GM23338 (cell line): ENCODE data around the gene IFT52. TPM values are rescaled to one million over a fixed set of nuclear protein-coding genes. Genes with fewer than 3 reads are reported as not detected.

ENCODE experiments used
- ATAC-seq: fragments of 200-7000 bp; cut with Tn5 transposase; 3 replicates; pipeline ENCODE4 v1.9.1; 2020
- DNase-seq: peaks from one replicate; pipeline ENCODE4 v3.0.0-alpha.2; 2015; ENCODE audit warnings: low spot score
- H2AFZ ChIP-seq: fragments of 200-600 bp; sonication (generic); 2 replicates; pipeline ENCODE4 v1.8.0; 2016; ENCODE audit warnings: antibody characterized with exemption, mild to moderate bottlenecking, moderate library complexity
- H3F3A ChIP-seq: fragments of 200-600 bp; sonication (generic); replicated peaks from 2 replicates; pipeline ENCODE4 v1.8.0; 2017; ENCODE audit warnings: antibody characterized with exemption, mixed run types, low read depth
- H3K27ac ChIP-seq: fragments of 200-600 bp; sonication (generic); 2 replicates; pipeline ENCODE4 v1.6.1; 2016; ENCODE audit warnings: low read depth
- H3K27me3 ChIP-seq: fragments of 200-600 bp; sonication (generic); 2 replicates; pipeline ENCODE4 v1.8.0; 2016; ENCODE audit warnings: mild to moderate bottlenecking, mixed run types, moderate library complexity; ENCODE audit not compliant: insufficient read depth
- H3K36me3 ChIP-seq: fragments of 200-600 bp; sonication (generic); 2 replicates; pipeline ENCODE4 v1.8.0; 2016; ENCODE audit warnings: mild to moderate bottlenecking; ENCODE audit not compliant: insufficient read depth
- H3K4me1 ChIP-seq: fragments of 200-600 bp; sonication (generic); 2 replicates; pipeline ENCODE4 v1.8.0; 2016; ENCODE audit warnings: mild to moderate bottlenecking, moderate library complexity; ENCODE audit not compliant: insufficient read depth
- H3K4me2 ChIP-seq: fragments of 200-600 bp; sonication (generic); 2 replicates; pipeline ENCODE4 v1.7.1; 2017; ENCODE audit warnings: mixed run types
- H3K4me3 ChIP-seq: fragments of 200-600 bp; sonication (generic); 2 replicates; pipeline ENCODE4 v1.6.1; 2016; ENCODE audit warnings: mixed run types
- H3K79me2 ChIP-seq: fragments of 200-600 bp; sonication (generic); replicated peaks from 2 replicates; pipeline ENCODE4 v1.8.0; 2017; ENCODE audit warnings: mild to moderate bottlenecking; ENCODE audit not compliant: insufficient read depth
- H3K9me2 ChIP-seq: fragments of 200-600 bp; sonication (generic); 2 replicates; pipeline ENCODE4 v1.8.0; 2017; ENCODE audit not compliant: insufficient read depth
- H4K20me1 ChIP-seq: fragments of 200-600 bp; sonication (generic); replicated peaks from 2 replicates; pipeline ENCODE4 v1.8.0; 2017; ENCODE audit warnings: mild to moderate bottlenecking; ENCODE audit not compliant: insufficient read depth
- H3K27ac Mint-ChIP-seq: 2 replicates; pipeline ENCODE4 v1.8.0; 2020; ENCODE audit warnings: inconsistent platforms, mild to moderate bottlenecking, moderate library complexity, mixed read lengths
- H3K27me3 Mint-ChIP-seq: 3 replicates; pipeline ENCODE4 v1.8.0; 2022; ENCODE audit warnings: low read depth, mild to moderate bottlenecking, moderate library complexity, mixed read lengths, inconsistent platforms; ENCODE audit not compliant: insufficient read depth, poor library complexity
- H3K36me3 Mint-ChIP-seq: 3 replicates; pipeline ENCODE4 v1.8.0; 2021; ENCODE audit warnings: low read depth, mild to moderate bottlenecking, inconsistent platforms, moderate library complexity, mixed read lengths
- H3K4me1 Mint-ChIP-seq: 3 replicates; pipeline ENCODE4 v1.8.0; 2020; ENCODE audit warnings: mild to moderate bottlenecking, inconsistent platforms, mixed read lengths
- H3K4me3 Mint-ChIP-seq: 3 replicates; pipeline ENCODE4 v1.8.0; 2021; ENCODE audit warnings: moderate library complexity, mild to moderate bottlenecking, inconsistent platforms, mixed read lengths
- H3K9me3 Mint-ChIP-seq: 3 replicates; pipeline ENCODE4 v1.8.0; 2020; ENCODE audit warnings: moderate library complexity, mild to moderate bottlenecking, inconsistent platforms, mixed read lengths
- EZH2 ChIP-seq: fragments of 200-600 bp; sonication (generic); IDR thresholded peaks from one replicate; pipeline ENCODE4 v1.8.0; 2017; ENCODE audit warnings: antibody characterized with exemption, mild to moderate bottlenecking, low read depth; ENCODE audit not compliant: unreplicated experiment
- EZH2phosphoT487 ChIP-seq: fragments of 200-600 bp; sonication (generic); IDR thresholded peaks from one replicate; pipeline ENCODE4 v1.8.1; 2018; ENCODE audit warnings: antibody characterized with exemption; ENCODE audit not compliant: unreplicated experiment
- JUNB ChIP-seq: IDR thresholded peaks from one replicate; pipeline ENCODE4 v1.6.1; 2016; ENCODE audit warnings: antibody characterized with exemption; ENCODE audit not compliant: unreplicated experiment
- NANOG ChIP-seq: IDR thresholded peaks from 2 replicates; pipeline ENCODE4 v1.6.1; 2016; ENCODE audit warnings: antibody characterized with exemption, borderline replicate concordance
- POLR2AphosphoS5 ChIP-seq: IDR thresholded peaks from 2 replicates; pipeline ENCODE4 v1.6.1; 2016; ENCODE audit warnings: antibody characterized with exemption, low read depth
- ZNF114 ChIP-seq: fragments of 250-450 bp; sonication (Bioruptor Pico); IDR thresholded peaks from 2 replicates; pipeline ENCODE4 v1.5.0; 2020; ENCODE audit warnings: mild to moderate bottlenecking, moderate library complexity
- polyA plus RNA-seq: library from polyadenylated mRNA; unstranded; fragments of >200 nt; fragmentation: Nextera tagmentation; extraction: Ambion mirVana; gene quantifications from 2 replicates; pipeline ENCODE4 v1.2.1, GENCODE V29; 2016
- total RNA-seq: library from RNA; depleted of rRNA; stranded (reverse); fragments of >200 nt; shearing (Covaris generic); gene quantifications from 2 replicates; pipeline ENCODE4 v1.2.3, GENCODE V29; 2014
- TF ChIP-seq, protein P1 (sequence below): IDR thresholded peaks from 2 replicates; pipeline ENCODE4 v1.6.1; 2016; ENCODE audit warnings: antibody characterized with exemption
- TF ChIP-seq, protein P2 (sequence below), 2 experiments: fragments of 200-600 bp in 1 of 2; sonication (generic) in 1 of 2; conservative IDR thresholded peaks; 2 replicates each; pipeline versions ENCODE4 v1.5.1 to v1.6.1; 2016 to 2017; ENCODE audit warnings: antibody characterized with exemption in 2 of 2, low read depth in 2 of 2, mild to moderate bottlenecking in 2 of 2, moderate library complexity in 1 of 2
- TF ChIP-seq, protein P3 (sequence below): IDR thresholded peaks from one replicate; pipeline ENCODE4 v1.6.1; 2018; ENCODE audit warnings: antibody characterized with exemption; ENCODE audit not compliant: unreplicated experiment

Gene IFT52
- total and polyA plus RNA-seq, 2 experiments from 2014 or later = 30.4 to 39.8 TPM

DNA sequence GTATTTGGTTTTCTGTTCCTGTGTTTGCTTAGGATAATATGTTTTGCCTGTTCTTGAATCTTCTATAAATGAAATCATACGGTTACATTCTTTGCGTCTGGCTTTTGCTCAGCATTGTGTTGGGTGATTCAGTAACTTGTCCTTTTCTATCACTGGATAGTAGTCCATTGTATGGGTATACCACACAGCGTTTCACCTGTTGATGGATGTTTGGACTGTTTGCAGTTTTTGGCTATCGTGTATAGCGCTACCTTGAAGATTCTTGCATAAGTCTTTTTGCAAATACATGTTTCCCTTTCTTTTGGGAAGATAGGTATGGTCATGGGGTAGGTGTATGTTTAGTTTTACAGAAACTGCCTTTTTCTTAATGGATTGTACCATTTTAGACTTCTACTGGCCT lies 85.6 kb downstream of the IFT52 start:
- Histone ChIP-seq H3K4me3 (no peak overlapping the region), H2AFZ (no peak overlapping the region), H3F3A (no peaks in the 10 kb centered on the region), H3K27ac (no peak overlapping the region), H3K9me2 (no peaks in the 10 kb centered on the region), H3K27me3 (no peaks in the 10 kb centered on the region), H4K20me1 (peaks cover 14% of the 10 kb centered on the region), H3K36me3 (peaks cover 13% of the 10 kb centered on the region; the same call in 1 of the 2 replicates), H3K4me1 (no peaks in the 10 kb centered on the region), H3K79me2 (peaks cover 84% of the 10 kb centered on the region), H3K4me2 (no peak overlapping the region)
- Mint-ChIP-seq H3K9me3 (peaks cover 3% of the 10 kb centered on the region; the same call in 1 of the 3 replicates), H3K27me3 (peaks cover 6% of the 10 kb centered on the region), H3K36me3 (peaks cover 68% of the 10 kb centered on the region), H3K4me1 (peaks cover 8% of the 10 kb centered on the region; the same call in 2 of the 3 replicates), H3K4me3 (no peak overlapping the region), H3K27ac (no peak overlapping the region)
- ATAC-seq (no peak), DNase-seq (no peak)
- TF ChIP-seq EZH2phosphoT487 (no peak), POLR2AphosphoS5 (no peak), EZH2 (no peak)
- TF ChIP-seq, protein P1, sequence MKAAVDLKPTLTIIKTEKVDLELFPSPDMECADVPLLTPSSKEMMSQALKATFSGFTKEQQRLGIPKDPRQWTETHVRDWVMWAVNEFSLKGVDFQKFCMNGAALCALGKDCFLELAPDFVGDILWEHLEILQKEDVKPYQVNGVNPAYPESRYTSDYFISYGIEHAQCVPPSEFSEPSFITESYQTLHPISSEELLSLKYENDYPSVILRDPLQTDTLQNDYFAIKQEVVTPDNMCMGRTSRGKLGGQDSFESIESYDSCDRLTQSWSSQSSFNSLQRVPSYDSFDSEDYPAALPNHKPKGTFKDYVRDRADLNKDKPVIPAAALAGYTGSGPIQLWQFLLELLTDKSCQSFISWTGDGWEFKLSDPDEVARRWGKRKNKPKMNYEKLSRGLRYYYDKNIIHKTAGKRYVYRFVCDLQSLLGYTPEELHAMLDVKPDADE = no peak
- TF ChIP-seq, protein P2, sequence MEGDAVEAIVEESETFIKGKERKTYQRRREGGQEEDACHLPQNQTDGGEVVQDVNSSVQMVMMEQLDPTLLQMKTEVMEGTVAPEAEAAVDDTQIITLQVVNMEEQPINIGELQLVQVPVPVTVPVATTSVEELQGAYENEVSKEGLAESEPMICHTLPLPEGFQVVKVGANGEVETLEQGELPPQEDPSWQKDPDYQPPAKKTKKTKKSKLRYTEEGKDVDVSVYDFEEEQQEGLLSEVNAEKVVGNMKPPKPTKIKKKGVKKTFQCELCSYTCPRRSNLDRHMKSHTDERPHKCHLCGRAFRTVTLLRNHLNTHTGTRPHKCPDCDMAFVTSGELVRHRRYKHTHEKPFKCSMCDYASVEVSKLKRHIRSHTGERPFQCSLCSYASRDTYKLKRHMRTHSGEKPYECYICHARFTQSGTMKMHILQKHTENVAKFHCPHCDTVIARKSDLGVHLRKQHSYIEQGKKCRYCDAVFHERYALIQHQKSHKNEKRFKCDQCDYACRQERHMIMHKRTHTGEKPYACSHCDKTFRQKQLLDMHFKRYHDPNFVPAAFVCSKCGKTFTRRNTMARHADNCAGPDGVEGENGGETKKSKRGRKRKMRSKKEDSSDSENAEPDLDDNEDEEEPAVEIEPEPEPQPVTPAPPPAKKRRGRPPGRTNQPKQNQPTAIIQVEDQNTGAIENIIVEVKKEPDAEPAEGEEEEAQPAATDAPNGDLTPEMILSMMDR (conservative IDR thresholded peaks at IDR 0.05; ENCODE audit: low read depth in 2 of 2) = no peak

DNA sequence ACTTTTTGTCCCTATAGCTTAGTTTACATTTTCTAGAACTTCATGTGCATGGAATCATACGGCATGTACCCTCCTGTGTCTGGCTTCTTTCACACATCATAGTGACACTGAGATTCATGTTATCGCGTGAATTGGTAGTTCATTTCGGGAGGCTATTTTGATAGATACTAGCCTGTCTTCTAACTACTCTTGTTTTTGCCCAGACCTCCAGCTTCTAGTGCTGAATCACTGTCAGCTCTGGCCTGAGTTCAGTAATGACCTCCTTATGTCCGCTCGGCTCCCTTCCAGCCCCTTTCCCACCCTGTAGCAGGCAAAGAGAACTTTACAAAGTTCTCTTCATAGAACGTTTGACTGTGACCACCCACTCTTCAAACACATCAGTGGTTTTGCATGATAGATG lies 90.2 kb downstream of the IFT52 start:
- Histone ChIP-seq H4K20me1 (peaks cover 6% of the 10 kb centered on the region), H3F3A (no peaks in the 10 kb centered on the region), H3K4me1 (no peaks in the 10 kb centered on the region), H2AFZ (no peak overlapping the region), H3K79me2 (peaks cover 48% of the 10 kb centered on the region), H3K4me2 (no peak overlapping the region), H3K27ac (no peak overlapping the region), H3K4me3 (no peak overlapping the region), H3K9me2 (no peaks in the 10 kb centered on the region), H3K36me3 (peaks cover 3% of the 10 kb centered on the region; the same call in 1 of the 2 replicates), H3K27me3 (no peaks in the 10 kb centered on the region)
- TF ChIP-seq, protein P1 = no peak
- TF ChIP-seq ZNF114 (CRISPR knock-in tag) (no peak), NANOG (no peak), JUNB (no peak)
- TF ChIP-seq, protein P3, sequence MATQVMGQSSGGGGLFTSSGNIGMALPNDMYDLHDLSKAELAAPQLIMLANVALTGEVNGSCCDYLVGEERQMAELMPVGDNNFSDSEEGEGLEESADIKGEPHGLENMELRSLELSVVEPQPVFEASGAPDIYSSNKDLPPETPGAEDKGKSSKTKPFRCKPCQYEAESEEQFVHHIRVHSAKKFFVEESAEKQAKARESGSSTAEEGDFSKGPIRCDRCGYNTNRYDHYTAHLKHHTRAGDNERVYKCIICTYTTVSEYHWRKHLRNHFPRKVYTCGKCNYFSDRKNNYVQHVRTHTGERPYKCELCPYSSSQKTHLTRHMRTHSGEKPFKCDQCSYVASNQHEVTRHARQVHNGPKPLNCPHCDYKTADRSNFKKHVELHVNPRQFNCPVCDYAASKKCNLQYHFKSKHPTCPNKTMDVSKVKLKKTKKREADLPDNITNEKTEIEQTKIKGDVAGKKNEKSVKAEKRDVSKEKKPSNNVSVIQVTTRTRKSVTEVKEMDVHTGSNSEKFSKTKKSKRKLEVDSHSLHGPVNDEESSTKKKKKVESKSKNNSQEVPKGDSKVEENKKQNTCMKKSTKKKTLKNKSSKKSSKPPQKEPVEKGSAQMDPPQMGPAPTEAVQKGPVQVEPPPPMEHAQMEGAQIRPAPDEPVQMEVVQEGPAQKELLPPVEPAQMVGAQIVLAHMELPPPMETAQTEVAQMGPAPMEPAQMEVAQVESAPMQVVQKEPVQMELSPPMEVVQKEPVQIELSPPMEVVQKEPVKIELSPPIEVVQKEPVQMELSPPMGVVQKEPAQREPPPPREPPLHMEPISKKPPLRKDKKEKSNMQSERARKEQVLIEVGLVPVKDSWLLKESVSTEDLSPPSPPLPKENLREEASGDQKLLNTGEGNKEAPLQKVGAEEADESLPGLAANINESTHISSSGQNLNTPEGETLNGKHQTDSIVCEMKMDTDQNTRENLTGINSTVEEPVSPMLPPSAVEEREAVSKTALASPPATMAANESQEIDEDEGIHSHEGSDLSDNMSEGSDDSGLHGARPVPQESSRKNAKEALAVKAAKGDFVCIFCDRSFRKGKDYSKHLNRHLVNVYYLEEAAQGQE = no peak
- peaks cover 6% of the 10 kb centered on the region for H3K27me3 Mint-ChIP-seq
- peaks cover 55% of the 10 kb centered on the region for H3K36me3 Mint-ChIP-seq
- no peak overlapping the region for H3K4me3 Mint-ChIP-seq
- H3K27ac Mint-ChIP-seq = peak overlapping the region; percentile 18; the same call in 1 of the 2 replicates
- DNase-seq = no peak
- H3K4me1 Mint-ChIP-seq = peaks cover 9% of the 10 kb centered on the region; the same call in 2 of the 3 replicates
- peaks cover 3% of the 10 kb centered on the region; the same call in 1 of the 3 replicates for H3K9me3 Mint-ChIP-seq
- no peak for ATAC-seq
